ENCODE data around the gene GRK1. TPM values are rescaled to one million over a fixed set of nuclear protein-coding genes. Genes with fewer than 3 reads are reported as not detected.

Gene GRK1
- total RNA-seq, 1 donor from 2014 or later = not detected

GRCh38 chr13:113761136-113761535 is 94.1 kb downstream of the GRK1 start:
- Histone ChIP-seq H3K4me3 (ENCODE audit: low read depth, low read length) (no peak overlapping the region), H3K36me3 (ENCODE audit: control insufficient read depth, insufficient read depth, low read length) (no peaks in the 10 kb centered on the region), H3K27me3 (ENCODE audit: control insufficient read depth, insufficient read depth, low read length) (no peaks in the 10 kb centered on the region)
- no peak for DNase-seq (ENCODE audit: low read depth)
- TF ChIP-seq, protein P1, sequence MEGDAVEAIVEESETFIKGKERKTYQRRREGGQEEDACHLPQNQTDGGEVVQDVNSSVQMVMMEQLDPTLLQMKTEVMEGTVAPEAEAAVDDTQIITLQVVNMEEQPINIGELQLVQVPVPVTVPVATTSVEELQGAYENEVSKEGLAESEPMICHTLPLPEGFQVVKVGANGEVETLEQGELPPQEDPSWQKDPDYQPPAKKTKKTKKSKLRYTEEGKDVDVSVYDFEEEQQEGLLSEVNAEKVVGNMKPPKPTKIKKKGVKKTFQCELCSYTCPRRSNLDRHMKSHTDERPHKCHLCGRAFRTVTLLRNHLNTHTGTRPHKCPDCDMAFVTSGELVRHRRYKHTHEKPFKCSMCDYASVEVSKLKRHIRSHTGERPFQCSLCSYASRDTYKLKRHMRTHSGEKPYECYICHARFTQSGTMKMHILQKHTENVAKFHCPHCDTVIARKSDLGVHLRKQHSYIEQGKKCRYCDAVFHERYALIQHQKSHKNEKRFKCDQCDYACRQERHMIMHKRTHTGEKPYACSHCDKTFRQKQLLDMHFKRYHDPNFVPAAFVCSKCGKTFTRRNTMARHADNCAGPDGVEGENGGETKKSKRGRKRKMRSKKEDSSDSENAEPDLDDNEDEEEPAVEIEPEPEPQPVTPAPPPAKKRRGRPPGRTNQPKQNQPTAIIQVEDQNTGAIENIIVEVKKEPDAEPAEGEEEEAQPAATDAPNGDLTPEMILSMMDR (IDR thresholded peaks at IDR 0.05; ENCODE audit: insufficient read depth, low read length, poor library complexity, severe bottlenecking) = no peak

- H3K4me3 ChIP-seq (ENCODE audit: low read depth, low read length) = no peak overlapping the region
- no peak for DNase-seq (ENCODE audit: low read depth)
- TF ChIP-seq, protein P1 (IDR thresholded peaks at IDR 0.05; ENCODE audit: insufficient read depth, low read length, poor library complexity, severe bottlenecking) = no peak
- no peaks in the 10 kb centered on the region for H3K36me3 ChIP-seq (ENCODE audit: control insufficient read depth, insufficient read depth, low read length)
- H3K27me3 ChIP-seq (ENCODE audit: control insufficient read depth, insufficient read depth, low read length) = no peaks in the 10 kb centered on the region
These were observed 95.1 kb downstream of the GRK1 start for GRCh38 chr13:113762075-113762474.

GRCh38 chr13:113762538-113762937 is 95.5 kb downstream of the GRK1 start:
- no peak for DNase-seq (ENCODE audit: low read depth)
- H3K27me3 ChIP-seq (ENCODE audit: control insufficient read depth, insufficient read depth, low read length) = no peaks in the 10 kb centered on the region
- no peak overlapping the region for H3K4me3 ChIP-seq (ENCODE audit: low read depth, low read length)
- TF ChIP-seq, protein P1 (IDR thresholded peaks at IDR 0.05; ENCODE audit: insufficient read depth, low read length, poor library complexity, severe bottlenecking) = no peak
- no peaks in the 10 kb centered on the region for H3K36me3 ChIP-seq (ENCODE audit: control insufficient read depth, insufficient read depth, low read length)

DNA sequence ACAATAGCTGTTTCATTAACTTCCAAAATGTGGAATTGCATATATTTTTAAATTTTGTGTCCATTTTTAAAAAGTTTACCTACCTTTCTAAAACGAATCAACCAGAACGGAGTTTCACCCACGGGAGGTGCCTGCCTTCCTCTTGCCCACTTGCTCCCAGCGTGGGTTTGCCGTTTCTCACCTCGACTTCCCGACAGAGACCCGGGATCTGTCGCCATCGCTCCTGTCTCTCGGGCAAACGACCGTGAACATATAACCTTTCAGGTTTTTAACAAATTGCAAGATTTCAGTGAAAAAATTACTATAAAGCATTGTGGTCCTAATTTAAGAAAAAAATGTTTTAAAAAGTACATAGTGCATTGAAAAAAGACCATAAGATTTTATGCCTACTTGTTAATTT is 96.2 kb downstream of the GRK1 start:
- DNase-seq (ENCODE audit: low read depth) = no peak
- TF ChIP-seq, protein P1 (IDR thresholded peaks at IDR 0.05; ENCODE audit: insufficient read depth, low read length, poor library complexity, severe bottlenecking) = no peak
- Histone ChIP-seq H3K36me3 (ENCODE audit: control insufficient read depth, insufficient read depth, low read length) (no peaks in the 10 kb centered on the region), H3K4me3 (ENCODE audit: low read depth, low read length) (no peak overlapping the region), H3K27me3 (ENCODE audit: control insufficient read depth, insufficient read depth, low read length) (no peaks in the 10 kb centered on the region)

- H3K4me3 ChIP-seq (ENCODE audit: low read depth, low read length) = no peak overlapping the region
- no peaks in the 10 kb centered on the region for H3K27me3 ChIP-seq (ENCODE audit: control insufficient read depth, insufficient read depth, low read length)
- TF ChIP-seq, protein P1 (IDR thresholded peaks at IDR 0.05; ENCODE audit: insufficient read depth, low read length, poor library complexity, severe bottlenecking) = no peak
- DNase-seq (ENCODE audit: low read depth) = no peak
- H3K36me3 ChIP-seq (ENCODE audit: control insufficient read depth, insufficient read depth, low read length) = no peaks in the 10 kb centered on the region
These were observed 97.2 kb downstream of the GRK1 start for GRCh38 chr13:113763961-113764792.

Data from kidney epithelial cell (primary cell).